ENCODE data around the gene RRAGB. TPM values are rescaled to one million over a fixed set of nuclear protein-coding genes. Genes with fewer than 3 reads are reported as not detected.
"Not testable (repeated sequence)": the region's sequence is repeated elsewhere in the genome, so short reads cannot be mapped to it uniquely, and the experiment has no call there.

RRAGB gene
- 19.8 TPM for total RNA-seq

GRCh38 chrX:55717521-55718497 is at the start of gene RRAGB:
RRAGB (plus strand) TSS chrX:55717749; CDS start chrX:55718328, 579 bp downstream.
- peak; percentile 96 for DNase-seq (ENCODE audit: low spot score)

- no peak for DNase-seq (ENCODE audit: low spot score)
Observed at GRCh38 chrX:55668084-55668483, 49.5 kb upstream of the RRAGB start.

- not testable (repeated sequence) for DNase-seq (ENCODE audit: low spot score)
Observed at GRCh38 chrX:55688579-55688978, 29.0 kb upstream of the RRAGB start.

GRCh38 chrX:55695227-55696018 is 22.1 kb upstream of the RRAGB start:
- DNase-seq (ENCODE audit: low spot score), result no peak

- DNase-seq (ENCODE audit: low spot score), result no peak
Observed at GRCh38 chrX:55697381-55697780, 20.2 kb upstream of the RRAGB start.

- no peak for DNase-seq (ENCODE audit: low spot score)
Observed at GRCh38 chrX:55702671-55703070, 14.9 kb upstream of the RRAGB start.

- DNase-seq (ENCODE audit: low spot score), result not testable (repeated sequence)
Observed at GRCh38 chrX:55703436-55703835, 14.1 kb upstream of the RRAGB start.

GRCh38 chrX:55705066-55705465 is 12.5 kb upstream of the RRAGB start:
- DNase-seq (ENCODE audit: low spot score), result not testable (repeated sequence)

- no peak for DNase-seq (ENCODE audit: low spot score)
Observed at GRCh38 chrX:55709735-55710134, 7.8 kb upstream of the RRAGB start.

GRCh38 chrX:55710701-55711100 is 6.8 kb upstream of the RRAGB start:
- peak; percentile 11 for DNase-seq (ENCODE audit: low spot score)

GRCh38 chrX:55713631-55714030 is 3.9 kb upstream of the RRAGB start:
- no peak for DNase-seq (ENCODE audit: low spot score)

- DNase-seq (ENCODE audit: low spot score), result no peak
Observed at GRCh38 chrX:55714161-55714560, 3.4 kb upstream of the RRAGB start.

GRCh38 chrX:55715847-55716246 is 1.7 kb upstream of the RRAGB start:
- DNase-seq (ENCODE audit: low spot score), result no peak

GRCh38 chrX:55716937-55717336 is 612 bp upstream of the RRAGB start:
- DNase-seq (ENCODE audit: low spot score), result no peak

GRCh38 chrX:55731826-55732225 is 14.3 kb downstream of the RRAGB start:
- no peak for DNase-seq (ENCODE audit: low spot score)

GRCh38 chrX:55738969-55739368 is 21.4 kb downstream of the RRAGB start:
- DNase-seq (ENCODE audit: low spot score), result no peak

GRCh38 chrX:55742649-55743048 is 25.1 kb downstream of the RRAGB start:
- no peak for DNase-seq (ENCODE audit: low spot score)

- not testable (repeated sequence) for DNase-seq (ENCODE audit: low spot score)
Observed at GRCh38 chrX:55748463-55748862, 30.9 kb downstream of the RRAGB start.

- DNase-seq (ENCODE audit: low spot score), result no peak
Observed at GRCh38 chrX:55750256-55750655, 32.7 kb downstream of the RRAGB start.

GRCh38 chrX:55754861-55755294 is 37.3 kb downstream of the RRAGB start:
- no peak for DNase-seq (ENCODE audit: low spot score)

GRCh38 chrX:55758033-55758432 is 40.5 kb downstream of the RRAGB start:
- DNase-seq (ENCODE audit: low spot score), result no peak

GRCh38 chrX:55759478-55759877 is 41.9 kb downstream of the RRAGB start:
- no peak for DNase-seq (ENCODE audit: low spot score)

GRCh38 chrX:55767100-55767499 is 49.6 kb downstream of the RRAGB start:
- no peak for DNase-seq (ENCODE audit: low spot score)

Data from mucosa of gallbladder (tissue), 1 donor.